ENCODE results near the gene CACNA1G.

The CACNA1G gene

GRCh38 chr17:50590946-50591737, 30.6 kb downstream of the CACNA1G start:
- DNase-seq, result no peak

DNA sequence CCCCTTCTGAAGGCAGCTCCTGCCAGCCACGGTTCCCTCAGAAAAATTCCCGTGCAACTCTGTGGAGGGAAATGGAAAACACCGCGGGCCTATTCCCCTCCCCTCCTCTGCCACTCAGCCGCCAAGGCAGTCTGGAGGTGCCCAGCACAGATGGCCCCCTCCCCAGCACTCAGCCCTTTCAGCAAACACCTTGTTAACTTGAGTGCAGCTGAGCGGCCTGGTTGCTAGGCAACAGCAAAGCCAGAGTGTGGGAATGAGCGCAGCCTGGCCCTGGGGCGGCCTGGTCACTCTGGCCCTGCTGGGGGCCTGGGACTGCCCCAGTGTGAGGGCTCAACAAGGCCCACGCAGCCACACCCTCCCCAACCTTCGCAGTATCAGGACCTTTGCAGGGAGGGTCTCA, 32.8 kb downstream of the CACNA1G start:
- no peak for DNase-seq

- no peak for DNase-seq
Observed at GRCh38 chr17:50594128-50594823, 33.8 kb downstream of the CACNA1G start.

- no peak for DNase-seq
Observed at GRCh38 chr17:50594892-50595291, 34.4 kb downstream of the CACNA1G start.

DNA sequence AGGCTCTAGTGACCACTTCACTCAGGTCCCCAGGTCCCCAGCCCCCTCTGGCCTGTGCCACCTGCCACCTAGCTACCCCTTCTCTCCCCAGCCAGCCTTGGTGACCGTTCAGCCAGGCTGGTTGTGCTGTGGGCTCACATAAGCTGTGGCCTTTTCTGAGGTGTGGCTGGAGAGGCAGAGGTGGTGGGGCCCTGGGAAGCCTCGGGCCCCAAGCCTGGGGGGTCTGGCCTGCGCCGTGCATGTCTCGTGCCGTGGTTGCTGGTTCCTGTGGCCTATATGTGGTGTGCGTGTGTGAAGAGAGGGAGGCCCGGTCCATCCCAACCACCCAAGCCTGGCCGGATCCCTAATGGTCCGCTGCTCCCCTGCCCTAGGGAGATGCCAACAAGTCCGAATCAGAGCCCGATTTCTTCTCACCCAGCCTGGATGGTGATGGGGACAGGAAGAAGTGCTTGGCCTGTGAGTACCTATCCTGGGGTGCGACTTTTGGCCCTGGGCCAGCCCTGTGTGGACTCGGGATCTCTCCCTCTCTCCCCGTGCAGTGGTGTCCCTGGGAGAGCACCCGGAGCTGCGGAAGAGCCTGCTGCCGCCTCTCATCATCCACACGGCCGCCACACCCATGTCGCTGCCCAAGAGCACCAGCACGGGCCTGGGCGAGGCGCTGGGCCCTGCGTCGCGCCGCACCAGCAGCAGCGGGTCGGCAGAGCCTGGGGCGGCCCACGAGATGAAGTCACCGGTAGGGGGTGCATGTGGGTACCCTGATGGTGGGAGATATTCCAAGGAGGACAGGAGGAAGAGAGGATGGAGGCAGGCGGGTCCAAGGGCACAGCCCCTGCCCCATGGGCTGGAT, 35.9 kb downstream of the CACNA1G start:
- no peak for DNase-seq

DNA sequence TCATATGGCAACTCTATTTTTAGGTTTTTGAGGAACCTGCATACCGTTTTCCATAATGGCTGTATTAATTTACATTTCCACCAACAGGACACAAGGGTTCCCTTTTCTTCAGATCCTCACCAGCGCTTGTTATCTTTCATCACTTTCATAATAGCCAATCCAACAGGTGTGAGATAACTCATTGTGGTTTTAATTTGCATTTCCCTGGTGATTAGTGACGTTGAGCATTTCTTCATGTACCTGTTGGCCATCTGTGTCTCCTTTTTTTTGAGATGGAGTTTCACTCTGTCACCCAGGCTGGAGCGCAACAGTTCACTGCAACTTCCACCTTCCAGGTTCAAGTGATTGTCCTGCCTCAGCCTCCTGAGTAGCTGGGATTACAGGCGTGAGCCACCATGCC, 38.0 kb downstream of the CACNA1G start:
- no peak for DNase-seq

DNA sequence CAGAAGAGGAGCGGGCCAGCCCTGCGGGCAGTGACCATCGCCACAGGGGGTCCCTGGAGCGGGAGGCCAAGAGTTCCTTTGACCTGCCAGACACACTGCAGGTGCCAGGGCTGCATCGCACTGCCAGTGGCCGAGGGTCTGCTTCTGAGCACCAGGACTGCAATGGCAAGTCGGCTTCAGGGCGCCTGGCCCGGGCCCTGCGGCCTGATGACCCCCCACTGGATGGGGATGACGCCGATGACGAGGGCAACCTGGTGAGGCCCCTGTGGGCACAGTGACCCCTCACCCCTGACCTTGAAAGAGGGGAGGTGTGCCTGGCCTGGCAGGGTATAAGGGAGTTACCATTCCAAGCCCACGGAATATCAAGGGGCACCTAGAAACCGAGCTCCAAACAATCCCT, 39.1 kb downstream of the CACNA1G start:
- no peak for DNase-seq

- DNase-seq, result no peak
Observed at GRCh38 chr17:50601823-50602375, 41.4 kb downstream of the CACNA1G start.

DNA sequence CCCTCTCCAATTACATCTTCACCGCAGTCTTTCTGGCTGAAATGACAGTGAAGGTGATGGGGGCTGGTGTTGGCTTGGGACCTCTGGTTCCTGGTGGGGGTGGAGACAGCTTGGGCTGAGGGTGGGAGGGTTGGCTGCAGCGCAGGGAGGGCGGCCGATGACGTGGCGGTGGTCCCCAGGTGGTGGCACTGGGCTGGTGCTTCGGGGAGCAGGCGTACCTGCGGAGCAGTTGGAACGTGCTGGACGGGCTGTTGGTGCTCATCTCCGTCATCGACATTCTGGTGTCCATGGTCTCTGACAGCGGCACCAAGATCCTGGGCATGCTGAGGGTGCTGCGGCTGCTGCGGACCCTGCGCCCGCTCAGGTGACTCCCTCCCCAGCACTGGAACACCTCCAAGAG, 42.3 kb downstream of the CACNA1G start:
- no peak for DNase-seq

DNA sequence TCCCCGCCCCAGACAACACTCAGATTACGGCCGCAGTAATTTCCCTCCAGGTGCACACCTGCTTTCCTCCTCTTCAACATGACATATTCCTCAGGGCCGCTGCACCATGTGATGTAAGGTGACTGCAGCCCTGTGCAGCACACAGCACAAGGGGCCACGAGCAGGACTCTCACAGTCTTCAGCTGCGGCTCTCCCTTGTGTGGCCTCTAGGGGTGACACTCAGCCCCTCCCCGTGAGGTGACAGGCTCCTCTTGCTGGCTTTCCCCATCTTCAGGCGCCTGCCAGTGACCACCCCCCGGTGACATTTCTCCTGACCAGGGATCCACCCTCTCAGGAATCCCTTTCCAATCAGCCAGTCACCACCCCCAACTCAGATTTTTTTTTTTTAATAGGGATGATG, 42.8 kb downstream of the CACNA1G start:
- no peak for DNase-seq

DNA sequence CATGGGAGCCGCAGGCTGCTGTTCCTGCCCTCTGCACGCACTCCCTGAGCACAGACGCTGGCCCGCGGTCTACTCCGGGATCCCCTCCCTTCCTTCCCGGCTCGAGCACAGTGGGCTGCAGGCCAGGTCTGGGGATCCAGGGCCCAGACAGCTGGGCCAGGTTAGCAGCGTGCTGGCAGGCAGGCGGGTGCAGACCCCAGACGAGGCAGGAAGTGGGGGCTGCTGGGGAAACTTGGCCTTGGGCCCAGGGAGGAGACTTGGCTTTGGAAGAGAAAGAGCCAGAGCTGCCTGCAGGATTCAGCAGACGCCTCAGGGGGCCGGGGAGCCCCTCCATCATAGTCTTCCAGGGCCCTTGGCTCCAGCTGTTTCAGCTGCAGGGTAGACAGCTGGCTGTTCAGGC, 44.0 kb downstream of the CACNA1G start:
- DNase-seq, result no peak

DNA sequence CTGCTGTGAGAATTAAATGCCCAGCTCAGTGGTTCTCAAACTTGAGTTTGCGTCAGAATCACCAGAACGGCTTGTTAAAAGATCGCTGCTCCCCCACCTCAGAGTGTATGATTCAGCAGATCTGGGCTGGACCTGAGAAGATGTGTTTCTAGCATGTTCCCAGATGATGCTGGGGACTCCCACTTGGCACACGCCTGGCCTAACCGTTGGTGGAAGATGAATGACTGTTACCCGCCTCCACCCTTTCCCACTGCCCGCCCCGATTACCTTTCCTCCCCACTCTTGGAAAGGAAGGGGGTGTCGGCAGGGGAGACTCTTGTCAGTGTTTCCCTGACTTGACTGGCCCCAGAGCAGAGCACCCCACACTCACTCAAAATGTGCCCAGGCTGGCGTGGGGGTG, 44.9 kb downstream of the CACNA1G start:
- DNase-seq, result no peak

DNA sequence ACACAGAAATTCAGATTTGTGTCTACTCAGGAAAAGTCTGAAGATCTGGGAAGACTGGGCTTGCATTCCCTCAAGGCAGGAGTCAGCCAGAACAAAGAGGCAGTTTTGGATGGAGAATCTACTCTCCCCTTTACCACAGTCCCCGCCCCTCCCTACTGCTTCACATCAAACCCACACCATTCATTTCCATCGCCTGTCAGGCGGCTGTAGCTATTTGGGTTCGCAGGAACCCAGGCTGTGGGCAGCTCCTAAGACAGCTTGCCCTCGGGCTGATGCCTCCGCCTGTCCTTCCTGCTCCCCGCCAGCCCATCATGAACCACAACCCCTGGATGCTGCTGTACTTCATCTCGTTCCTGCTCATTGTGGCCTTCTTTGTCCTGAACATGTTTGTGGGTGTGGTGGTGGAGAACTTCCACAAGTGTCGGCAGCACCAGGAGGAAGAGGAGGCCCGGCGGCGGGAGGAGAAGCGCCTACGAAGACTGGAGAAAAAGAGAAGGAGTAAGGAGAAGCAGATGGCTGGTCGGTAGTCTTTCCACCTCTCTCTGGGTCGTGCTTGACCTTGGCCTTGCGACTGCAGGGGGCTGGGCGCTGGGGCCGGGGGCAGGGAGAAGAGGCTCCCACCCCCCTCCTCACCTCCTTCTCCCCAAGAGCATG, 47.1 kb downstream of the CACNA1G start:
- DNase-seq, result no peak

DNA sequence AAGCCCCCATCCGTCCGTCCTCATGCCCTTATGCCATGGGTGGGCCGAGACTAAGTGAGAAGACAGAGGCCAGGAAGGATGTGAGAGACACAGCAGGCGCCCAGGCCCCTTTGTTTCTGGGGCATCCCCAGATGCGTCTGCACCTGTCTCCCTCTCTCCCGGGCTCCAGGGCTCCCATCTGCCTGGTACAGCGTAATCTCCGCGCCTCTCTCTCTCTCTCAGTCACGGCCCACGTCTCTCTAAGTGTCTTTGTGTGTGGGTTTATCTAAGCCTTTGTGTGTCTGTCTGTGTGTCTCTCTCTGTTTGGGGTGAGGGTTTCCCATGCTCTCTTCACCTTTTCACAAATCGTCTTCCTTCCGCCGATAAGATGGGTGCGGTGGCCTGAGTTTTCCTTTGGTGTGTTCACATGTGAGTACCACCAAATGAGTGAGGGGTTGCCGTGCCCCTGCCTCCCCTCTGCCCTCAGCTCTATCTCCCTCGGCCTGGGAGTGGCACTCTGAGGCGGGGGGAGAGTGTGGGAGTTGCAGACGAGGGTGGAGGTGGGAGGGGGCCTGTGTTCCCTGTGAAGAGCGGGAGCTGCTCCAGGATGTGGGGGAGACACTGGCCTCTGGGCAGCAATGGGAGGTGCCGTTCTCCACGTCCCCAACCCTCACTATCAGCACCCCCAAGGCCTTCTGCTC, 48.3 kb downstream of the CACNA1G start:
- DNase-seq, result no peak

DNA sequence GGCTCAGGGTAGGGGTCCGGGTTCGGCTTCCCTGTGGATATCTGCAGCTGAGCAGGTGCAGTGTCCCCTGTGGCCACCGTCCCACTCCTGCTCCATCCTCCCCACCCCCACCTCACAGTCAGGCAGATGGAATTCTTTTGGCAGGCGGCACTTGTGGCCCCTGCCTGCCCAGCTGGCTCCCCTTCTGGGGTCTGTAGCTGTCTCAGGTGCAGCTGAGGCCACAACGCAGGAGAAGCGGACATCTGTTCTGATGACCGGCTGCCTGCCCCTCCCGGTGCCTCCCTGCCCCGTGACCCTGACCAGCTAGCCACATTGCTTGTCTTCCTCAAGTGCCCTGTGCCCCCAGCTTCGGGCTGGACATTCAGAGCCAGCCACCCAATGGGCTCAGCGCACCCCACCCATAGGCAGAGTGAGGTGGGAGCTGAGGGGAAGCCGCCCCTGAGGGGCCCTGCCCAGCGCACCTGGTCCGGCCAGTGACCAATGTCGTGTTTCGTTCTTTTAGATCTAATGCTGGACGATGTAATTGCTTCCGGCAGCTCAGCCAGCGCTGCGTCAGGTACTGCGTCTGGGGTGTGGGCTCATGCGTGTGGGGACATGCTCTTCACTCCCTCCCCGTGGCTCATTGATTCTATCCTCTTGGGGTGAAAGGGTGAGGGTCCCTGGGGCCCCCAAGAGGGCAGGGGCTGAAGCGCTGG, 49.0 kb downstream of the CACNA1G start:
- DNase-seq, result no peak

DNA sequence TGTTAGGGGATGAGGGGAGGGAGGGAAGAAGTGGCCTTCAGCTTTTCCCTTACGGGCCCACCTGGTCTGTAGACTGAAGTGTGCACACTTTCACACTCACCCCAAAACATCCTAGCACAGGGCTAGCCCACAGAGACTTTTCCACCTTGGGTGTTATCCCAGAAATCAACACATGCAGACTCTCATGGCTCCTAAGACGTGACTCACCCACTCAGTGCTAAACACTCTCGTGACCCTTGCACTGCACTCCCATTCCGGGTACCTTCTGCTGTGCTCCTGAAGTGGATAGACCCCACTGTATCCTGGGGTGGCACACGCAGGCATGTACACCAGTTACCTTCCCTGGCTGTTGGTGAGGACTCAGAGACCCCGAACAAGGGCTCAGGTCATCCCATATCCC, 51.1 kb downstream of the CACNA1G start:
- no peak for DNase-seq

GRCh38 chr17:50612281-50612680, 51.8 kb downstream of the CACNA1G start:
- DNase-seq, result no peak

- no peak for DNase-seq
Observed at GRCh38 chr17:50613007-50613992, 52.8 kb downstream of the CACNA1G start.

GRCh38 chr17:50614471-50615051, 54.0 kb downstream of the CACNA1G start:
- no peak for DNase-seq

GRCh38 chr17:50615828-50616227, 55.3 kb downstream of the CACNA1G start:
- no peak for DNase-seq
